HT-29 (cell line): ENCODE data around the gene RHBG. TPM values are rescaled to one million over a fixed set of nuclear protein-coding genes. Genes with fewer than 3 reads are reported as not detected.

Source experiments
- DNase-seq: peaks from one replicate; pipeline ENCODE4 v3.0.0-alpha.2; 2015; ENCODE audit warnings: low spot score
- total RNA-seq: library from RNA; depleted of rRNA; stranded (reverse); fragments of >200 nt; shearing (Covaris generic); gene quantifications from 2 replicates; pipeline ENCODE4 v1.2.3, GENCODE V29; 2014

The RHBG gene
- total RNA-seq, 1 experiment from 2014 or later: not detected

DNA sequence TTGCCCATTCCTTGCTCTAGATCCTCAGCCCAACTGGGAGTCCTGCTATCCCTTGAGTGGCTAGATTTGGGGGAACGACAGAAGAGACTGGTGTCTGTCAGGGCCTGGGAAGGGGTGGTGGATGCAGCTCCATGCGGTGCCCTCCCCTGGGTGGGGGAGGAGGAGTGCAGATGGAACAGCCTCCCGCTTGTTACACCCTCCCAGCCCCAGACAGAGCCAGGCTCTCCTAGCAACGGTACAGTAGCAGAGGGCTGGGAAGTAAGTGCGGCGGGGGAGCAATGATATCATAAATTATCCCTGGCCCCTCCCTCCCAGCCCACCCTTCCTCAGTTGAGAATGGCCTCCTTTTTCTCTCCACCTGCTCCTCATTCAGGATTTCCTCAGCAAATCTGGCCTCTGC, 37.2 kb downstream of the RHBG start:
- DNase-seq: no peak

DNA sequence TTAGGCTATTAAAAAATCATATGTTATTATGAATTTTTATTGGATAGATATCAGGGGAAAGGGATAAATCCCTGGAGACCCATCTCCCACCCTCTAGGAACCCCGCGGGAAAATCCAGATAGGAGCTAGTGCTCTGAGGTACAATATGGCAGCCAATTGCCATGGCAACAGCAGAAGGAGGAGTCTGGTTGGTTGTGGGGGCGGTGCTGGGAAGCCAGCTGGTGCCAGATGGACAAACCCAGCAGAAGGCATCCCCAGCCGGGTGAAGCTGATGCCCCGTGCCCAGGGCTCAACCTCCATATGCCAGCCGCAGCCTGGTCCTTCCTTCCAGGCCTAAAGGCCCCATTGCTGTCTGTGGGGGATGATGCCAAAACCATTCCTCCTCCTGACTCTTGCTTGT, 38.3 kb downstream of the RHBG start:
- no peak for DNase-seq

GRCh38 chr1:156407760-156408159, 38.7 kb downstream of the RHBG start:
- DNase-seq: no peak

DNA sequence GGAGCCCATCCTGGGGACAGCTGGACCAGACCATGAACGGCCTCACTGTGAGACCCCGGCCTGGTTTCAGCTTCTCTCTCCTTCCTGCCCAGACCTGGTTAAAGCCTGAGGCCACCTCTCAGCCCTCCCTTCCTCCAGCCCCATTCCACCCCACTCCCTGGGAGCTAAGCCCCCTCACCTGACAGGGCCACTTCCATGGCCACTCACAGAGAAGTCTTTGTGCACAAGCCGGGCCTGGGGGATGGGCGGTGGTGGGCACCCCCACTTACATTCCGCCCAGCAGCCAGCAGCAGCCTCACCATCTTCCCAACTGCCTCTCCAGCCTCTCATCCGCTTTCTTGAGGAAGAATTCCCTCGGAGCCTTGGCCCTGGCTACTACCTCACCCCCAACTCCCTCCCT, 40.4 kb downstream of the RHBG start:
- DNase-seq: no peak

DNA sequence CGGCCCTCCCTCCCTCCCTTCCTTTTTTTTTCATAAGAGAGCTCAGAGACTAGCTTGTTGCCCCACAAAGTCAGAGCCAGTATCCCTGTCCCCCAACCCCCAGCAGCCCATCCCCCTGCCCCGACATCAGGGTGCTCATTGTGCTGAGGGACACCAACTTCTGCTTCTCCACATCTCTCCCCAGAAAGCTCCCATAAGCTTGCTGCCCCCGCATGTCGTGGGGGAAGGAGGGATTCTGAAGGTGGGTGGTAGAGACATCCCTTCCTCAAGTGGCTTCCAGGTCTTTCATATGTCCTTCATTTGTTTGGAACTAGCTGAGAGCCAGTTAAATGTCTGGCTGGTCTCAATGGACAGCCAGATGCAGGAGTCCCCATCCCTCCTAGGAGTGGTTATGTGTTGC, 41.2 kb downstream of the RHBG start:
- DNase-seq: no peak

GRCh38 chr1:156410740-156411139, 41.7 kb downstream of the RHBG start:
- no peak for DNase-seq

DNA sequence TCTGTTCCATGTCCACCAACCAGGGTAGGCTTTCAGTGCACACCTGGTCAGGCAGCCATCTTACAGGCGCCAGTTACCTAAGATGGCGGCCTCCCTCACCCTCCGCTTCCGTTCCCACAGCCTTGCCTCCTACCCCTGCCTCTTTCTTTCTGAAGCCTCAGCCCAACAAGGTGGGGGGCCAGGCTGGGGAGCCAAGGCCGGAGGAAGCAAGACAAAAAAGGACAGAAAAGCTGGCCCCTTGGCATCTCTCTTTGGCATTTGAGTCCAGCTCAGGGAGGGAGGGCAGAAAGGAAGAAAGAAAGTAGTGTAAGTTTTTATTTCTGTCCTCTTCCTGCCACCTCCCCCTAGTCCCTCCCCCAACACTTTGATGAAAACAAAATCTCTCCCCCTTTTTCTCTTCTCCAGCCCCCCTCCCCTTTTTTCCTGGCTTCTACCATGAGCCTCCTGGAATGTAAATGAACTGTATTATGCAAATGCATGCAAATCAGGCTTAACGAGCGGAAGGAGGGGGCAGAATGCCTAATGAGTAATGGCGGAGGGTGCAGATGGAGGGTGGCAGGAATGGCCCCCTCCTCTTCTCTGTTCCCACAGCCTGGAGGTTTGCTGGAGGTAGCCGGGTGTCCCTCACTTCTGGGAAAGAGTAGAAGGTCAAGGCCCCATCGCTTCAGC, 43.8 kb downstream of the RHBG start:
- no peak for DNase-seq

- no peak for DNase-seq
Measured at GRCh38 chr1:156413391-156414246, 44.6 kb downstream of the RHBG start.

DNA sequence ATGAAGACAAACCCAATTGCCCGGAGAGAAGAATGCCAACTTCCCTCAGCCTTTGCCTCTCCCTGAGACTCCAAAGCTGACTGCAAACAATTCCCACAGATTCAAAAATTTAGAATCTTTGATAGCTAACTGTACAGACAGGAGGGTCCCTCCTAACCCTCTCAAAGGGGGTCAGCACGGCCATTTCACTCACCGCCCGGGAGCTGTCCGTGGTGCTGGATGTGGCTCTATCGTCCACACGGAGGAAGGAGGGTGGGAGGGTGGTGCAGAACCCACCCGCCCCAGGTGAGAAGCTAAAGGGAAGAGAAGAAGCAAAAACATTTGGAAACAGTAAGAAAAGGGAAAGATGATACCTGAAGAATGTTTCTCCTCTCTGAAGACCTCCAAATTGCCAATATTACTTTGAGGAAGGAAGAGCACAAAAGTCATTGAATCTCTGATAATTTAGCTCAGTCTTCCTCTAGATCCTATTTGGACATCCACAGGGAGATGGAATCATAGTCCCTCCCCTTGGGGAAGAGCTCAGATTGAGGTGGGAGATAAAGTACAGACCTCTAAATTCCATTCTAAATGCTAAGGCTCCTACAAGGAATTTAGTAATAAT, 45.6 kb downstream of the RHBG start:
- DNase-seq: no peak

DNA sequence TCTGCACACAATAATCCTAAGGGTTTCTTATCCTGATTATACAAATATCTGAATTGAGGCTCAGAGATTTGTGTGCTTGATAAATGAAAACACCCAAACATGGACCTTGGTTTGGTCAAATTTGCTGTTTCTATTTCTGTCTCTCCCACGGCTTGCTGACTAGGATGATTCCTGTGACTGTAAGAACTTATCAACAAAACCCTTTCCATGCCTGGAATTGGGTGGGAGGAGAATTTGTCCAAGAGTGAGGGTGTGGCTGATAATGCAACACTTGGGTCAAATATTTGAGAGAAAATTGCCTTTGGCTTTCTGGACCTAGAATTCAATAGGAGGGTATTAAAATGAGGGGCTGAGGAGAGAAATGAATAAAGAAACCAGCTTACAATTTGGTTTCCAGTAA, 48.0 kb downstream of the RHBG start:
- no peak for DNase-seq

DNA sequence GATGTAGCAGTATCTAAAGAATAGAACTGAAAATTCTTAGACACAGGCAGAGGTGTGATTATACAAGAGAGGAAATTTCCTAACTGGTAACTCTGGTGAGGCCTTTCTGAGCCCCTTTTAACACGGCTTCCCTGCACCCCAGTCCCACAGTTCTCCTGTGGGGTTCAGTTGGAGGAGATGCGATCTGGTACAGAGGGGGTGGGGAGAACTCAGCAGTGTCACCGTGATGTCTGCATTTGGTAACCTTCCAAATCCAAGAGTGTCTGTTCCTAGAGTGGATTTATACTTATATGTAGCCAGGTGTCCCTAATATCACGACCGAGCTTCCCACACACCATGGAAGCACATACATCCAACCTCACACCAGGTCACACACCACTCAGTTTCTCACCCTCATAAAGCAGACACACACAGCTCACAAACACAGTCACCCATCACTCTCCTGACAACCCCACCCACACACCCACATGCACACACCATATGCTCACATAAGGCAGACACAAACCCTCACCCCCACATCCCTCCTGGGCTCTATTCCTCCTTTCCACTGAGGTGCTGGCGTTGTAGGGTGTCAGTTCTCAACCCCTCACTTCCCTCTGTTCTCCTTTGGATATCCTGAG, 48.5 kb downstream of the RHBG start:
- no peak for DNase-seq

DNA sequence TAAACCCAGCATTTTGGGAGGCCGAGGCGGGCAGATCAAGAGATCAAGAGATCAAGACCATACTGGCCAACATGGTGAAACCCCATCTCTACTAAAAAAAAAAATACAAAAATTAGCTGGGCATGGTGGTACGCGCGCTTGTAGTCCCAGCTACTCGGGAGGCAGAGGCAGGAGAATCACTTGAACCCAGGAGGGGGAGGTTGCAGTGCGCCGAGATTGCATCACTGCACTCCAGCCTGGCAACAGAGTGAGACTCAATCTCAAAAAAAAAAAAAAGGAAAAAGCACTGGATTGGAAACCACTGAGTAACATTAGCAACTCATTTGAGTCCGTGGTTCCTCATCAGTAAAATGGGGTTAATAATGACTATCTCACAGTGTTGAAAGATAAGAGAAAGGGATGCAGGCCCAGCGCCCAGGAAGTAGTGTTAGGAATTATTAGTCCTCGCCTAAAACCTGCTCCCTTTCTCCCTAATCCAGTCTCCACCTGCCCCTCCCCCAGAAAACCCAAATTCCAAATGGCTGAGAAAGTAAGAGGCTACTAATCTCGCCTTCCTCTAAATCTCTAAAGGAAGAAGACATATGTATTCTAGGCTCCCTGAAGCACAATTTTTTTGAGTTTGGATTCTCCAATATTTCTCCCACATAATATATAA, 49.5 kb downstream of the RHBG start:
- no peak for DNase-seq

DNA sequence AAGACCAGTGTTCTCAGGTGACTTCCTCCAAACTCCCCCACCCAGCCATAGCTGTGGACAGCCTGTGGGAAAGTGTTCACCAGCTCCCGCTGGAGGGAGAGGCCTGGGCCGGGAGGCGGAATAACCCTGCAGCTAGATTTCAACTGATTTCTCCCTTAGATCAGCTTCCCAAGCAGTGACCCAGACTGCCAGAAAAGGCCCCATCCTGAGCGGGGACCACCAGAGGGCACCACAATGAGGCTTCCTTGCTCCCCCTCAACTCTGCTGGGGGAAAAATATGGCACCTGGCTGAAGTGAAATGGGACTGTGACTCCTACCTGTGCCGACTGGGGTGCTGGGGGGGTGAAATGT, 50.8 kb downstream of the RHBG start:
- DNase-seq: no peak

DNA sequence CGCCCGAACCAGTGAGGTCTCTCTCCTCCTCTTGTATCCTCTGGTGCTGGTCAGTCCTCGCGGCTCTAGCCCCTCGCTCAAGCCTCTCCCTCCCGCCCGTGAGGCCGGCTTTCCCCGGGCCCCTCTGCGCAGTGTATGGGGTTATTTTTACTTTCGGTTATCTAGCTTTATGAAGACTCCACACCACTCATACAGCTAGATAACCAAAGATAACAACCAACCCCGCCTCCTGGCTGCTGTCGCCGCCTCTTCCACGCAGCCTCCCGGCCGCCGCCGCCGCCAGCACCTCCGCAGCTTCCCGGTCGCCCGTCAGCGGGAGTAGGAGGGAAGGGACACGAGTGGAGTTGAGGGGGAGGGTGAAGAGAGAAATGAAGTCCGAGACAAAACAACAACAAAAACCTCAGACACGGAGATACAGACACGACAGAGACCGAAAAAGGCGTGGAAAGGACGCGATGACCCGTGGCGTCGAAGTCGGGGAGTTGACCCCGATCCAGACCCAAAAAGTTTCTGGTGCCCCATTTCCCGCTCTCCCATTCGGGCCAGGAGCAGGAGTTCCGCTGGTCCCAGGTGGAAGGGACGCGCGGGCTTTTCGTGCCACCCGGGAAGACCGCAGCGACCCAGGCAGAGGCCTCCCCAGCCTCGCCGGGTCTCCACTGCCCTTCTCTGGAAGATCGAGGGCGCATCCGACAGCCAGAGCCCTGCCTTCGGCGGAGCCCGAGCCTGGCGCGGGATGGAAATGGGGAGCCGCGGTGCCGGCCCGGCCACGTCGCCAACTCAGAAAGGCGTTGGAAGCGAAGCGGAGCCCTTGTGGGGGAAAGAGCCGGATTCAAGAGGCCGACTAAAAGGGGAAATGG, 51.4 kb downstream of the RHBG start:
- DNase-seq: no peak

- no peak for DNase-seq
Measured at GRCh38 chr1:156421062-156421938, 52.3 kb downstream of the RHBG start.

DNA sequence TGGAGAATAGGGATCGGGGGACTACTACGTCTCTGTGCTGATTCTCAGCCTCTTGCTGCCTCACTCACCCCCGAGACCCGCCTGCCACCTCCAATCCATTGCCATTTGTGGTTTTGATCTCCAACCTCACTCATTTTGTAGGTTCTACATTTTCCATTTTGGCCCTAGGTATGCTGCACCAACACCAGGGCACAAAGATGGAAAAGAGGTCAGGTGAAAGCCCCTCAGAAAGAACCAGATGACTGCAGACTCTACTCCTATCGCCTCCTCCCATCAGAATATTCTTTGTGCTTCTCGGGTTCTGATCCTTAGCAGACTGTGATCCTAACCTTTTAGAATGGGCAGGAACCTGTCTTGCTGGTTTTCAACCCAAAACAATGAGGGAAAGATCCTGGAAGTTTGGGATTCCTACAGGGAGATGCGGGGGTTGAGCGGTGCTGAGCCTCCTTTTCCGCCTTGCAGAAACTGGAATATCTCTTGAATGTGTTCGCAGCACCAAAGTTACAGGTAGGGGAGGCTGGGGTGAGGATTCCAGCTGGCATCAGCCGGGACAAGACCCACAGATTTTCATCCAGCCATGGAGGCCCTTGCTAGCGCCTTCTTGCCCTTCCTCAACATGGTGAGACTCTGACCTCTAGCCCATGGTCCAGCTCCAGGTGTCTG, 53.1 kb downstream of the RHBG start:
- DNase-seq: no peak

- no peak for DNase-seq
Measured at GRCh38 chr1:156422602-156423091, 53.6 kb downstream of the RHBG start.

DNA sequence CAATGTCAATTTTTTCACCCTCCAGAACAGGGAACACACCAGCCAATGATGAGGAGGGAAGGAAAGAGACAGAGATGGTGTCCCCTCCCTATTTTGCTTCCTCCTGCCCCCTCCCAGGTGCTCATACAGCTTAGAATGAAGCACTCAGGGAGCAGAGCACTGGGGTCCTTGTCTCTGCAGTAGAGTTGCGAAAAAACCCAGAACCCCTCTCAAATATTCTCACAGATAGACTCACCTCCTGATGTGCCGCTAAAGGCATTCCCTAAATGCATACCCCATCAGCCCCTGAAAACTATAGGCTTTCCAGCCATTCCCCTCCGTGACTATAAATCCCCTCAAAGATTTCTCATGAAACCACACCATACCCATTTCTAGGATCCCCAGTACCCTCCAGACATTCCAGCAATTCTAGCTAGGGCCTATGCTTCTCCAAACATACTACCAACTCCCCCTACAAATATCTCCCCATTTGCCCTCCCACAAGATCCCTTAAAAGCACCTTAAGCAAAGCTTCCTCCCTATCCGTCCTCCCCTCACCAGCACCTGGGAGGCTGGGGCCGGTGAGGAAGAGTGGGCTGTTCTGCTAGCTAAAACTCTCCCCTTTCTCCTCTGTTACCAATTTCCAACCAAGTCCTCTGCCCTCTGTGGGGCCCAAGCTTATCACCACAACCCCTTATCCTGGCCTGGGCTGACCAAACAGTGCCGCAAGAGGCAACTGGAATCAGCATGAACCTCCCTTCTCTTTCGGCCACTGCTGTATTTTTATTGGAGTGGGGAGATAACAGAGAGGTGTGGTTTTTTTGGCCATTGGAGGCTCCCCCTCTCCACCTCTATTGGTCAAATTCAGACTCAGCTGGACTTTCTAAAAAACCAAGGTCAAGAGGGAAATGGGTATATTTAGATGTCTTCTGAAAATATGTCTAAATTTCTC, 54.7 kb downstream of the RHBG start:
- DNase-seq: no peak
